Cardiac fibroblast (primary cell): ENCODE data around the gene HLA-DOA.

Source experiments
- DNase-seq, 2 donors: peaks; one replicate each; pipeline versions ENCODE4 v3.0.0 to v3.0.0-alpha.2; 2010; ENCODE audit warnings: low read depth in 2 of 2
- H3K4me3 ChIP-seq, 2 donors: replicated peaks in 1 of 2; 1 replicate in 1 of 2; 2 replicates in 1 of 2; pipeline ENCODE4 v1.5.1; 2011; ENCODE audit warnings: low read depth in 2 of 2, low read length in 2 of 2, mild to moderate bottlenecking in 2 of 2, moderate library complexity in 1 of 2
- CTCF ChIP-seq: IDR thresholded peaks from one replicate; pipeline ENCODE4 v1.5.1; 2011; ENCODE audit warnings: low read depth, mild to moderate bottlenecking, low read length, inconsistent platforms

The HLA-DOA gene

GRCh38 chr6:32967151-32968091 lies 42.0 kb downstream of the HLA-DOA start:
- peak; percentile 55 to 59 for DNase-seq

GRCh38 chr6:32964776-32965175 lies 44.6 kb downstream of the HLA-DOA start:
- no peak for DNase-seq
- H3K4me3 ChIP-seq, result no peak overlapping the region
- no peak for TF ChIP-seq CTCF

More at GRCh38 chr6:32967151-32968091, 42.0 kb downstream of the HLA-DOA start:
- peak; percentile 55 for TF ChIP-seq CTCF
- H3K4me3 ChIP-seq, result peak overlapping the region; percentile 78 to 82

GRCh38 chr6:32963866-32964265 lies 45.5 kb downstream of the HLA-DOA start:
- no peak for DNase-seq
- H3K4me3 ChIP-seq, result no peak overlapping the region
- TF ChIP-seq CTCF, result no peak

DNA sequence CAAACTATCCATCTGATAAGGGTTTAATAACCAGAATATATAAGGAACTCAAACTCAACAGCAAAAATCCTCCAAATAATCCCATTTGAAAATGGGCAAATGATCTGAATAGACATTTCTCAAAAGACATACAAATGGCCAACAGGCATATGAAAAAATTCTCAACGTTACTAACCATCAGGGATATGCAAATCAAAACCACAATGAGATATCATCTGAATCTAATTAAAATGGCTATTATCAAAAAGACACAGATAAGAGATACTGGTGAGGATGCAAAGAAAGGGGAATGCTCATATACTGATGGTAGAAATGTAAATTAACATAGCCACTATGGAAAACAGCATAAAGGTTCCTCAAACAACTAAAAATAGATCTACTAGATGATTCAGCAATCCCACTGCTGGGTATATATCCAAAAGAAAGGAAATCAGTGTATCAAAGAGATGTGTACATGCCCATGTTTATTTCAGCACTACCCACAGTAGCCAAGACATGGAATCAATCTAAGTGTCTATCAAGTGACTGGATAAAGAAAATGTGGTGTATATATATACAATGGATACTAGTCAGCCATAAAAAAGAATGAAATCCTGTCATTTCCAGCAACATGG lies 47.1 kb downstream of the HLA-DOA start:
- no peak overlapping the region for H3K4me3 ChIP-seq
- DNase-seq, result no peak
- TF ChIP-seq CTCF, result no peak

- no peak overlapping the region for H3K4me3 ChIP-seq
- no peak for DNase-seq
- TF ChIP-seq CTCF, result no peak
Measured at GRCh38 chr6:32960563-32960962, 48.8 kb downstream of the HLA-DOA start.

- no peak for TF ChIP-seq CTCF
- DNase-seq, result no peak
- no peak overlapping the region for H3K4me3 ChIP-seq
Measured at GRCh38 chr6:32956176-32956575, 53.2 kb downstream of the HLA-DOA start.
